Fibroblast of lung (primary cell): Measurements from ENCODE around the gene TTL. TPM values are rescaled to one million over a fixed set of nuclear protein-coding genes. Genes with fewer than 3 reads are reported as not detected.
"Not testable (repeated sequence)": the region's sequence is repeated elsewhere in the genome, so short reads cannot be mapped to it uniquely, and the experiment has no call there.

Experiments
- DNase-seq, 2 donors: peaks; one replicate each; pipeline versions ENCODE4 v3.0.0 to v3.0.0-alpha.2; 2010; ENCODE audit warnings: low read depth in 2 of 2
- H2AFZ ChIP-seq: 2 replicates; pipeline ENCODE4 v1.5.1; 2012; ENCODE audit warnings: low read length, control low read depth, inconsistent platforms
- H3K27ac ChIP-seq: 2 replicates; pipeline ENCODE4 v1.5.1; 2011; ENCODE audit warnings: low read length, control low read depth; ENCODE audit not compliant: insufficient read depth
- H3K27me3 ChIP-seq: 2 replicates; pipeline ENCODE4 v1.5.1; 2011; ENCODE audit warnings: mild to moderate bottlenecking, low read length; ENCODE audit not compliant: control insufficient read depth, insufficient read depth
- H3K36me3 ChIP-seq: 2 replicates; pipeline ENCODE4 v1.5.1; 2011; ENCODE audit warnings: low read length; ENCODE audit not compliant: control insufficient read depth, insufficient read depth
- H3K4me1 ChIP-seq: 2 replicates; pipeline ENCODE4 v1.5.1; 2011; ENCODE audit warnings: low read length; ENCODE audit not compliant: control insufficient read depth, insufficient read depth; ENCODE audit errors: extremely low read depth
- H3K4me2 ChIP-seq: 2 replicates; pipeline ENCODE4 v1.5.1; 2011; ENCODE audit warnings: low read length, control low read depth; ENCODE audit not compliant: insufficient read depth; ENCODE audit errors: extremely low read depth
- H3K4me3 ChIP-seq, 4 experiments: fragments of 200-600 bp in 1 of 4; sonication (generic) in 1 of 4; replicated peaks in 1 of 4; 2 replicates each; pipeline ENCODE4 v1.5.1; 2011 to 2016; ENCODE audit warnings: low read length in 4 of 4, low read depth in 3 of 4, mild to moderate bottlenecking in 3 of 4, control low read depth in 2 of 4, inconsistent platforms in 1 of 4, mixed read lengths in 1 of 4; ENCODE audit not compliant: insufficient read depth in 1 of 4; ENCODE audit errors: control extremely low read depth in 1 of 4
- H3K79me2 ChIP-seq: 2 replicates; pipeline ENCODE4 v1.5.1; 2012; ENCODE audit warnings: mild to moderate bottlenecking, low read length, inconsistent platforms; ENCODE audit not compliant: control insufficient read depth, insufficient read depth
- H3K9ac ChIP-seq: 2 replicates; pipeline ENCODE4 v1.5.1; 2011; ENCODE audit warnings: mild to moderate bottlenecking, low read length, control low read depth; ENCODE audit not compliant: insufficient read depth
- H3K9me3 ChIP-seq: 2 replicates; pipeline ENCODE4 v1.5.1; 2012; ENCODE audit warnings: low read depth, low read length; ENCODE audit not compliant: control insufficient read depth, insufficient read depth
- H4K20me1 ChIP-seq: 2 replicates; pipeline ENCODE4 v1.5.1; 2011; ENCODE audit warnings: low read length; ENCODE audit not compliant: control insufficient read depth, insufficient read depth; ENCODE audit errors: extremely low read depth
- CTCF ChIP-seq, 2 donors: IDR thresholded peaks in 1 of 2; conservative IDR thresholded peaks in 1 of 2; 1 replicate in 1 of 2; 2 replicates in 1 of 2; pipeline ENCODE4 v1.5.1; 2011 to 2012; ENCODE audit warnings: low read length in 2 of 2, control low read depth in 1 of 2, inconsistent platforms in 1 of 2, low read depth in 1 of 2, mild to moderate bottlenecking in 1 of 2
- EZH2 ChIP-seq: IDR thresholded peaks from 2 replicates; pipeline ENCODE4 v1.5.1; 2012; ENCODE audit warnings: low read length, control low read depth, mild to moderate bottlenecking; ENCODE audit errors: missing control alignments
- polyA minus RNA-seq: library from RNA; depleted of rRNA, polyadenylated mRNA; stranded (reverse); fragments of >200 nt; gene quantifications from 2 replicates; pipeline ENCODE4 v1.2.3, GENCODE V29; 2011; ENCODE audit warnings: low replicate concordance
- polyA plus RNA-seq, 2 donors: library from polyadenylated mRNA; depleted of rRNA in 1 of 2; stranded (reverse) in 1 of 2; unstranded in 1 of 2; fragments of >200 nt; gene quantifications; 2 replicates each; pipeline ENCODE4 v1.2.1, GENCODE V29; 2011 to 2012; ENCODE audit warnings: missing spikeins in 1 of 2
- total RNA-seq: library from RNA; depleted of rRNA; stranded (reverse); fragments of >200 nt; gene quantifications from 2 replicates; pipeline ENCODE4 v1.2.1, GENCODE V29; 2014

Gene TTL
- total RNA-seq, result 24.7 and 28.2 TPM in 2 replicates
- 30.9 and 41.2 TPM in 2 replicates for polyA plus RNA-seq
- 30.3 and 36.0 TPM in 2 replicates for polyA plus RNA-seq (2012)
- 28.8 and 69.5 TPM in 2 replicates for polyA minus RNA-seq

DNA sequence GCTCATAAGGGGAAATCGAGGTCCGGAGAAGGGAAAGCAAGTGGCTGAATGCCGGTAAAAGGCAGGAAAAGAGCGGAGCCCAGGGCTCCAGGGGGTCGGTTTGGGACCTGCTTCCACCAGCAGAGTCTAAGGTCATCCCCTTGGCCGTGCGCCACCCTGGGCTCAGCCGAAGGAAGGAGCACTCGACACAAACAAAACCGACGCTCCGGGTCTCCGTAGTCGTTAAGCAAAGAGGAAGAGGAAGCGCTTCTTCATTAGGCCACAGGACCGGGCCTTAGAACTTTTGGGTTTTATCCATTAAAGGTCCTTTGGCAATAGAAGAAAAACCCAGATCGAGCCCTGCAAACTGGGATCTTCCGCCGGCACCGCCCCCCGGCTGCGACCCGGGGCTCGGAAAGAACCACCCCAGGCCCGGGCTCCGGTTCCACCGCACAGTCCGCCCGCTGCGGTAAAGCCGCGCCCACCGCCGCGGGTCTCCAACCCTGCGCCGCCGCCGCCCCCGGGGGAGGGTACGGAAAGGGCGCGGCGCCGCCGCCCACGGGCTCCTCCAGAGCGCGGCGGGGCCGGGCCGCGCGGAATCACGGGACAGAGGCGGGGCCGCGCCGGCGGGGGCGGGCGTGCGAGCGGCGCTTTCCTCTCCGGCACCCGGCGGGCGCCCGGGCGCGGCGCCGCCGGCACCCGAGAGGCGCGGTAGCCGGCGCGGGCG lies at the start of gene TTL:
Gene TTL, plus strand, starts transcription at position 629 of the 706 bp plus-strand sequence. CDS start 189 bp downstream, outside the sequence.
- DNase-seq, result peak; percentile 49 to 63
- TF ChIP-seq CTCF (conservative IDR thresholded peaks at IDR 0.05 in 1 of 2, IDR thresholded peaks at IDR 0.05 in 1 of 2; ENCODE audit: low read depth in 1 of 2, low read length in 2 of 2), result no peak
- TF ChIP-seq EZH2, result no peak
- Histone ChIP-seq H3K4me1 (peaks cover 3% of the 10 kb centered on the region), H4K20me1 (no peaks in the 10 kb centered on the region), H3K79me2 (peaks cover 37% of the 10 kb centered on the region), H2AFZ (peak within 1 kb of the TSS; percentile 77), H3K4me2 (peak within 1 kb of the TSS; percentile 99), H3K27ac (peak within 1 kb of the TSS; percentile 77), H3K4me3 (peak within 1 kb of the TSS; percentile 82 to 91 (median 90)), H3K9me3 (no peaks in the 10 kb centered on the region), H3K27me3 (no peaks in the 10 kb centered on the region), H3K9ac (peak within 1 kb of the TSS; percentile 76), H3K36me3 (no peaks in the 10 kb centered on the region)

- not testable (repeated sequence) for H3K27me3 ChIP-seq, H3K9me3 ChIP-seq, H3K27ac ChIP-seq, H3K79me2 ChIP-seq, H3K9ac ChIP-seq, H3K36me3 ChIP-seq, H4K20me1 ChIP-seq, H3K4me1 ChIP-seq, H2AFZ ChIP-seq
- H3K4me2 ChIP-seq, result peak overlapping the region; percentile 44
- peak overlapping the region in 3 of 4 experiments; percentile 29 to 50 (median 29) for H3K4me3 ChIP-seq
- peak in 1 of 2 donors; percentile 5 for DNase-seq
Observed at GRCh38 chr2:112432390-112432734, 49.6 kb upstream of the TTL start.

- H3K79me2 ChIP-seq, H3K9me3 ChIP-seq, H3K4me1 ChIP-seq, H3K27me3 ChIP-seq, H2AFZ ChIP-seq, H4K20me1 ChIP-seq, H3K36me3 ChIP-seq, H3K27ac ChIP-seq: not testable (repeated sequence)
- Histone ChIP-seq H3K4me2 (peak overlapping the region; percentile 44), H3K9ac (peak overlapping the region; percentile 16), H3K4me3 (peak overlapping the region in 3 of 4 experiments; percentile 29 to 50 (median 29))
- DNase-seq, result peak in 1 of 2 donors; percentile 29
Observed at GRCh38 chr2:112432735-112433479, 49.0 kb upstream of the TTL start.
